GM12872 (cell line): Measurements from ENCODE around the gene ZSCAN18.

Experiments used
- TF ChIP-seq, protein P1 (sequence below): IDR thresholded peaks from 3 replicates; pipeline ENCODE4 v1.5.1; 2011; ENCODE audit warnings: low read depth, mild to moderate bottlenecking, low read length, moderate library complexity; ENCODE audit not compliant: insufficient read depth

ZSCAN18 gene

GRCh38 chr19:58047672-58048071 lies 50.4 kb downstream of the ZSCAN18 start:
- TF ChIP-seq, protein P1, sequence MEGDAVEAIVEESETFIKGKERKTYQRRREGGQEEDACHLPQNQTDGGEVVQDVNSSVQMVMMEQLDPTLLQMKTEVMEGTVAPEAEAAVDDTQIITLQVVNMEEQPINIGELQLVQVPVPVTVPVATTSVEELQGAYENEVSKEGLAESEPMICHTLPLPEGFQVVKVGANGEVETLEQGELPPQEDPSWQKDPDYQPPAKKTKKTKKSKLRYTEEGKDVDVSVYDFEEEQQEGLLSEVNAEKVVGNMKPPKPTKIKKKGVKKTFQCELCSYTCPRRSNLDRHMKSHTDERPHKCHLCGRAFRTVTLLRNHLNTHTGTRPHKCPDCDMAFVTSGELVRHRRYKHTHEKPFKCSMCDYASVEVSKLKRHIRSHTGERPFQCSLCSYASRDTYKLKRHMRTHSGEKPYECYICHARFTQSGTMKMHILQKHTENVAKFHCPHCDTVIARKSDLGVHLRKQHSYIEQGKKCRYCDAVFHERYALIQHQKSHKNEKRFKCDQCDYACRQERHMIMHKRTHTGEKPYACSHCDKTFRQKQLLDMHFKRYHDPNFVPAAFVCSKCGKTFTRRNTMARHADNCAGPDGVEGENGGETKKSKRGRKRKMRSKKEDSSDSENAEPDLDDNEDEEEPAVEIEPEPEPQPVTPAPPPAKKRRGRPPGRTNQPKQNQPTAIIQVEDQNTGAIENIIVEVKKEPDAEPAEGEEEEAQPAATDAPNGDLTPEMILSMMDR, result no peak

GRCh38 chr19:58046856-58047255 lies 51.2 kb downstream of the ZSCAN18 start:
- TF ChIP-seq, protein P1, result no peak

- TF ChIP-seq, protein P1, result no peak
Observed at GRCh38 chr19:58045411-58046050, 52.5 kb downstream of the ZSCAN18 start.

GRCh38 chr19:58044886-58045285 lies 53.1 kb downstream of the ZSCAN18 start:
- TF ChIP-seq, protein P1, result no peak

DNA sequence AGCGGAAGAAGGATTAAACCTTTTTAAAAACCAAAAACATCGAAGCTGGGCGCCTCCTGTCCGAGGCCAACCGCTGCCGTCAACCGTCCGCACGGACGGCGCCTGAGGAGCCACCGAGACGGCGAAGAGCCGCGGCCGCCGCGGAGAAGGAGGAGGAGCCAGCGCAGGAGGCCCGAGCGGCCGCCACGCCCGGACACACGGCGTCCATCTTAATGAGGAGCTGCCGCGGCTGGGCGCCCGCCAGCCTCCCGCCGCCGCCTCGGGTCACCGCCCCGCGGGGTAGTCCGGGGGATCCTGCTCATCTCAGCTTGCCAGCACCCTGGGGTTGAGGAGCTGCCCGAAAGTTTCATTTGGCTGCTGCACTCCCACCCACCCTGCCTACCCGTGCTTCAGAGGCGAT lies 53.6 kb downstream of the ZSCAN18 start:
- TF ChIP-seq, protein P1, result no peak

DNA sequence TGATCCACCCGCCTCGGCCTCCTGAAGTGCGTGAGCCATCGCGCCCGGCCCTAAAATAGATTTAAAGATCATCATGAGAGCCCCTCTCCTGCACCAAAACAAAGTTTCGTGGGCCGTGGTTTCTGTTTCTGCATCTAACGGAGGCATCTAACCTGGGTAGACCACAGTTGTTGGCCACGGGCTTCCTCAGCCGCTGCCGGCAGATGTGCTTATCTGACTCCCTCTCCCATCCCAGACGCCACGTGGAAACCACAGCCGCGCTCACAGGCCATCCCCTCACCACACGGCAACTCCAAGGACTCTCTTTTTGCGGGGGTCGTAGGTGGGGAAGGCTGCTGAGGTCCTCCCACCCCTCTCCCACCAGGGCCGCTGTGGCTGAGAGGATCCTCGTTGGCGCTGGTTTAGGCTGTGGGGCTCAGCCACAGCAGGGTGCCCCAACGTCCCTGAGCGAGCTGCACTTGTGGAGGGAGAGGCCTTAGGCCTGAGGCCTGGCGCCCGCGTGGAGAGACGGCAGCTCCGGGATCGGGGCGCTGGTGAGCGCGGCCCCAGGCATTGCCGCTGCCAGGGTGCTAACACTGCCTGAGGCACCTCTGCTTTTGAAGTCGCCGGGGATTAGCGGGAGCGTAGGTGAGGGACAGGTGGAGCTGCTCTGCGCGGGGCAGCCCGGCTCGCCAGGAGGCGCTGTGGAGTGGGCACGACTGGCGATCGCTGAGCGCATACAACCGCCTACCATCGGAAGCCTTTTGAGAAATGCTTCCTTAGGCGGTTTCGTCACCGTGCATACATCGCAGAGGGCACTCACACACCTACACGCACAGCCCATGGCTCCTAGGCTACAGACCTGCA lies 55.3 kb downstream of the ZSCAN18 start:
- TF ChIP-seq, protein P1, result no peak

- TF ChIP-seq, protein P1, result no peak
Observed at GRCh38 chr19:58040751-58041525, 57.1 kb downstream of the ZSCAN18 start.
